ENCODE results near the gene RNF126.

RNF126 gene

DNA sequence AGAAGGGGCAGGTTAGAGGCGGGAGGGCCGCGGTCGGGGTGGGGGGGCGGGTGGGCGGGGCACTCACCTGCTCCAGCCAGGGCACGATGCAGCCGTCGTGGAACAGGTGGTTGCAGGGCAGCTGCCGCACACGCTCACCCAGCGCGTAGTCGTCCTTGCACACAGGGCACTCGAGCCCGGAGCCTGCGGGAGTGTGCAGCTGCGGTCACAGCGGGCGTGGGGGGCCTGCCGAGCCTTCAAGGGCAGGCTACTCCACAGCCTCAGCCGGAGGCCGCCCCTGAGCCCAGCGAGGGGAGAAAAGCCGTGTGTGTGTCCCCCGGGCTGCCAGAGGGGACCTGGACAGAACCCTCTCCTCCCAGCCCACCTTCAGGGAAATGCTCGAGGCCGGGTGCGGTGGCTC is 14.7 kb downstream of the RNF126 start:
- H3K9ac ChIP-seq (ENCODE audit: low read length): no peak overlapping the region
- no peaks in the 10 kb centered on the region for H3K9me3 ChIP-seq (ENCODE audit: low read length)
- no peak overlapping the region for H3K4me3 ChIP-seq (ENCODE audit: low read depth in 1 of 2, low read length in 2 of 2)
- no peak overlapping the region for H3K27ac ChIP-seq (ENCODE audit: low read depth, low read length)
- H3K36me3 ChIP-seq (ENCODE audit: insufficient read depth, low read length): peaks cover 10% of the 10 kb centered on the region
- H3K4me1 ChIP-seq (ENCODE audit: insufficient read depth, low read length): no peaks in the 10 kb centered on the region
- H3K27me3 ChIP-seq (ENCODE audit: control insufficient read depth in 1 of 2, insufficient read depth in 2 of 2, low read length in 2 of 2): no peaks in the 10 kb centered on the region

DNA sequence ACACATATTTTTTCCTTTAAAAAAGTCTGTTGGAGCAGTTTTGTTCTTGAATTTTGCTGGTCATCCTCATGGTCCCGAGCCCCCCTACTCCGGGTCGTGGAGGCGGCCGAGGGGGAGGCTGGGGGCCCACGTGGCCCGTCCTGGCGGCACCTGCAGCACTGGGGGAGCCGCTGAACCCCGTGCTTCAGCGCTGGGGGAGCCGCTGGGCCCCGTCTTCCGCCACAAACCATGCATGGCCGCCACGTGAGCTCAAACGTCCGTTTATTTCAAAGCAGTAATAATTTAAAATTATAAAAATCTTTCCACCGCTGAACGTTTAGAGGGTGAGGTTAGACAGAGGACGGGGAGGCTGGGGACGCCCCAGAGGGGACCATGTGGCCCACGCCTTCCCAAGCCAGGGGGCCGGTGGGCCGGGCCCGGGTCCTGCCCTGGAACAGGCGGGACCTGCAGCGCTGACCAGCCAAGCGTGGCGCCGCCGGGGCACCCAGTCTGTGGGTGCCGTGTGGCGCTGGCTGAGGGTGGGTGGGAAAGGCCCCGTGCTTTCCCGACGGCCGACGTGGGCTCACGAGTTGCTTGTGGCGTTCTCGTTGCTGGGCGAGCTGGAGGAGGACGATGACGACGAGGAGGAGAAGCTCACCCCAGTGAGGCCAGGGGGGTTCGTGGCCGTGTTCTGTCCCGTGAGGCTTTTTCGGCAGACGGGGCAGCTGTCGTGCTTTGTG is 15.3 kb downstream of the RNF126 start:
- Histone ChIP-seq H3K4me1 (ENCODE audit: insufficient read depth, low read length) (no peaks in the 10 kb centered on the region), H3K9me3 (ENCODE audit: low read length) (no peaks in the 10 kb centered on the region), H3K27me3 (ENCODE audit: control insufficient read depth in 1 of 2, insufficient read depth in 2 of 2, low read length in 2 of 2) (no peaks in the 10 kb centered on the region), H3K27ac (ENCODE audit: low read depth, low read length) (no peak overlapping the region), H3K36me3 (ENCODE audit: insufficient read depth, low read length) (peaks cover 5% of the 10 kb centered on the region), H3K4me3 (ENCODE audit: low read depth in 1 of 2, low read length in 2 of 2) (no peak overlapping the region), H3K9ac (ENCODE audit: low read length) (no peak overlapping the region)

DNA sequence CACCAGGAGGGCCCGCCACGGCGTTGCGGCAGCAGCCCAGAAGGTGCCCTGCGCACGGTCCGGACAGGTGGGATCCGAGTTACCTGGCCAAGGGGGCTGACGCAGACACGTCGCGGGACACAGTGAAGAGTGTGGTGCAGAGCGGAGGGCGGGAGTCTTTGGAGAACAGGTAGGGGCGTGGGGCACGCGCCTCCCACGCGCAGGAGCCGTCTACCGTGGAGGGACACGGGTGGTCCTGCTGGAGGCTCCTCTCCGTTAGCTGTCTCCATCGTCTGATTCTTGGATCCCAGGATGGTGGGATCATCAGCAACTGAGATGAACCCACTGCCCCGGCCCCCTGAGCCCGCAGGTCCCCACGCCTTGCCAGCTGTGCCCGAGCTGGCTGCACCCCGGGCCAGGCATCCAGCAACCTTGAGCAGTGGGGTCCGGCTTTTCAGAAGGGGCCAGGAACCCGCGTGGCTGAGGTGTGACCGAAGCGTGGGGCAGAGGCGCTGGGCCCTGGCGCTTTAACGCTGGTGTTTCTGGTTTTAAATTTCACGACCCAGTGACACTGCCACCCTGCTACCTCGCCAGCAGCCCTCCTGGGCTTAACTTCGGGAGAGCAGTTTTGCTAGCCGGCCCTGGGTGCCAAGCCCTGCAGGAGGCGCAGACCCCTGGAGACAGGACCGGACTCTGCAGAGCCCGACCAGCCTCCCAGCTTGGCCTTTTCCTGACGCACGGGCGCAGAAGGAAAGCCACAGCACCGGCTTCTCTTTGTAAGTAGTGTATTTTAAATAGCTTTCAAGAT is 16.0 kb downstream of the RNF126 start:
- Histone ChIP-seq H3K4me3 (ENCODE audit: low read depth in 1 of 2, low read length in 2 of 2) (no peak overlapping the region), H3K4me1 (ENCODE audit: insufficient read depth, low read length) (no peaks in the 10 kb centered on the region), H3K27me3 (ENCODE audit: control insufficient read depth in 1 of 2, insufficient read depth in 2 of 2, low read length in 2 of 2) (no peaks in the 10 kb centered on the region), H3K9ac (ENCODE audit: low read length) (no peak overlapping the region), H3K9me3 (ENCODE audit: low read length) (no peaks in the 10 kb centered on the region), H3K27ac (ENCODE audit: low read depth, low read length) (no peak overlapping the region), H3K36me3 (ENCODE audit: insufficient read depth, low read length) (no peaks in the 10 kb centered on the region)

DNA sequence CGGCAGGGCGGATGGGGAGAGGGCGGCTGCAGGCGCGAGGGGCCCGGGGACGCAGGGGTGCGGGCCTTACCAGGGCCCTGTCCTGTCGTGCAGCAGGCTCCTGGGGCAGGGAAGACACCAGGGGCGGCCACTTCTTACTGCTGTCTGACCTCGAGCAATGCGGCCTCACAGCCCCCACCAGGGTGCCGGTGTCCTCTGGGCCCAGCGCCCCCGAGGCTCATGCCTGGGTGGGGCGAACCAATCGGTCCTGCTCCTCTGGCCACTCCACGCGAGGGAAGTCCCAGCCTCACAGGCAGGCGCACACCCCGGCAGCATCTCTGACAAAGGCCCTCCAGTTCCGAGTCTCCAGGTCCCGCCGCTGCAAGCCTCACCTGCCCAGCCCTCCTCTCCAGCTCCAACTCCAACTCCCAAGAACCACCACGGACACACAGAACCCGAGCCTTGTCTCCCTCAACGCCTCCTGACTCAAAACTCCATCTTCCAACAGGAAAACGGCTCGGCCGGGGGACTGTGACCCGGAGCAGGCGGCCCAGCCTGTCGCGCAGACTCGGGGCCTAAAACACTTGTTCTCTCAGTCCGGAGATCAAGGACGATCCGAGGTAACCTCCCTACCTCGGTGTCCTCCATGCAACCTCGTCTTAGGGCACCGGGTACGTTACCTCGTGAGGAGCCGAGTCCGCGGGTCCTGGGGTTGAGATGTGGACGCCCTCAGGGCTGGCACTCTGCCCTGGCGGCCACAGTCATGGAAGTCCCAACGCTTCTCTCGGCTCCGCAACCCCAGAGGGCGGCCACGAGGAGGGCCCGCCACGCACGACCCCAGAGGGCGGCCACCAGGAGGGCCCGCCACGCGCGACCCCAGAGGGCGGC is 16.9 kb downstream of the RNF126 start:
- Histone ChIP-seq H3K27ac (ENCODE audit: low read depth, low read length) (no peak overlapping the region), H3K9me3 (ENCODE audit: low read length) (no peaks in the 10 kb centered on the region), H3K36me3 (ENCODE audit: insufficient read depth, low read length) (no peaks in the 10 kb centered on the region), H3K27me3 (ENCODE audit: control insufficient read depth in 1 of 2, insufficient read depth in 2 of 2, low read length in 2 of 2) (no peaks in the 10 kb centered on the region), H3K4me1 (ENCODE audit: insufficient read depth, low read length) (no peaks in the 10 kb centered on the region), H3K4me3 (ENCODE audit: low read depth in 1 of 2, low read length in 2 of 2) (no peak overlapping the region), H3K9ac (ENCODE audit: low read length) (no peak overlapping the region)

DNA sequence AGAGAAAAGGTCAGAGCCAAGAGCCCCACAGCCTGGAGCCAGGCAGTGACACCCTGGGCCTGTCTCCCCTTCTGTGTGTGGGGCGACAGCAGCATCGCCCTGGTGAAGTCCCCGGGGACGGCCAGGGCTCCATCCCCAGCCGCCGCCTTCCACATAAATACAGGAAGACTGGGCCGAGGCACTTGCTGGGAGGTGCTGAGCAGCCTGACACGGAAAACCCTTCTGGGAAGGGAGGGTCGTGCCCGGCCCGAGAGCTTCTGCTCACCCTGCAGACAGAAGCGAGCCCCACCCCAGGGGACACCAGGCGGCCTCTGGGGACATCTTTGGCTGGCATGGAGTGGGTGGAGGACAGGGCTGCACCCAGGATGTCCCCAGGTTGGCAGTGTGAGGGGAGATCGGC is 18.2 kb downstream of the RNF126 start:
- Histone ChIP-seq H3K27ac (ENCODE audit: low read depth, low read length) (no peak overlapping the region), H3K9me3 (ENCODE audit: low read length) (no peaks in the 10 kb centered on the region), H3K27me3 (ENCODE audit: control insufficient read depth in 1 of 2, insufficient read depth in 2 of 2, low read length in 2 of 2) (no peaks in the 10 kb centered on the region), H3K4me3 (ENCODE audit: low read depth in 1 of 2, low read length in 2 of 2) (no peak overlapping the region), H3K9ac (ENCODE audit: low read length) (no peak overlapping the region), H3K36me3 (ENCODE audit: insufficient read depth, low read length) (no peaks in the 10 kb centered on the region), H3K4me1 (ENCODE audit: insufficient read depth, low read length) (no peaks in the 10 kb centered on the region)

DNA sequence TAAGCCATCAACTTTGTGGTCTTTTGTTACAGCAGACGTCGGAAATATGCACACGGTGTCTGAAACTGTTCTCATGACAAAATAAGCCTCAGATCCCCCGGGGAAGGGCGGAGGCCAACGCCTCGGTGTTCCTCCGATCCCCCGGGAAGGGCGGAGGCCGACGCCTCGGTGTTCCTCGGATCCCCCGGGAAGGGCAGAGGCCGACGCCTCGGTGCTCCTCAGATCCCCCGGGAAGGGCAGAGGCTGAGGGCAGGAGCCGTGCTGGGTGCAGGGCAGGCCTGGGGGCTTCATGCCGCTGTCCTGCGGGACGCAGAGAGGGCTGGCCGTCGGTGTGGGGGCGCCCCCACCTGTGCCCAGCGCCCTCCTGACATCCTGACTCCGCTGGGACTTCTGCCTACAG is 18.7 kb downstream of the RNF126 start:
- H3K27me3 ChIP-seq (ENCODE audit: control insufficient read depth in 1 of 2, insufficient read depth in 2 of 2, low read length in 2 of 2): no peaks in the 10 kb centered on the region
- H3K4me1 ChIP-seq (ENCODE audit: insufficient read depth, low read length): no peaks in the 10 kb centered on the region
- no peak overlapping the region for H3K4me3 ChIP-seq (ENCODE audit: low read depth in 1 of 2, low read length in 2 of 2)
- no peaks in the 10 kb centered on the region for H3K9me3 ChIP-seq (ENCODE audit: low read length)
- no peak overlapping the region for H3K27ac ChIP-seq (ENCODE audit: low read depth, low read length)
- no peak overlapping the region for H3K9ac ChIP-seq (ENCODE audit: low read length)
- H3K36me3 ChIP-seq (ENCODE audit: insufficient read depth, low read length): no peaks in the 10 kb centered on the region

DNA sequence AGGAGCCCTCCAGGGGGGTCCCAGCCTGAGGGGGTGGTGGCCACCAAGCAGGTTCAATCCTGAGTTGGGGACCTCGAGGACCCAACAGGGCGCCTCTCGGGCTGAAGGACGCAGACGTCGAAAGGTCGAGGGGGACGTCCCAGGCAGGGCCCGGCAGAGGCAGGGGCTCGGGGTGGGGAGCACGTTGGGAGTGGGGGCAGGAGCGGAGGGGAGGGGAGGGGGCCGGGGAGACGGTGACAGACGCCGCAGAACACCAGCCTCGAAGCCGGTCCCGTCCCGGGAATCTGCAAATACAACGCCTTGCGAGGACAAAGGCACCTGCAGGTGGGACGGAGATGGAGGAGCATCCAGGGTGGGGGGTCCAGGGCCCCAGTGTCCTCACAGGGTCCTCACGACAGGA is 19.3 kb downstream of the RNF126 start:
- no peaks in the 10 kb centered on the region for H3K36me3 ChIP-seq (ENCODE audit: insufficient read depth, low read length)
- H3K9ac ChIP-seq (ENCODE audit: low read length): no peak overlapping the region
- no peaks in the 10 kb centered on the region for H3K27me3 ChIP-seq (ENCODE audit: control insufficient read depth in 1 of 2, insufficient read depth in 2 of 2, low read length in 2 of 2)
- no peak overlapping the region for H3K27ac ChIP-seq (ENCODE audit: low read depth, low read length)
- peaks cover 6% of the 10 kb centered on the region for H3K4me1 ChIP-seq (ENCODE audit: insufficient read depth, low read length)
- no peak overlapping the region for H3K4me3 ChIP-seq (ENCODE audit: low read depth in 1 of 2, low read length in 2 of 2)
- no peaks in the 10 kb centered on the region for H3K9me3 ChIP-seq (ENCODE audit: low read length)

DNA sequence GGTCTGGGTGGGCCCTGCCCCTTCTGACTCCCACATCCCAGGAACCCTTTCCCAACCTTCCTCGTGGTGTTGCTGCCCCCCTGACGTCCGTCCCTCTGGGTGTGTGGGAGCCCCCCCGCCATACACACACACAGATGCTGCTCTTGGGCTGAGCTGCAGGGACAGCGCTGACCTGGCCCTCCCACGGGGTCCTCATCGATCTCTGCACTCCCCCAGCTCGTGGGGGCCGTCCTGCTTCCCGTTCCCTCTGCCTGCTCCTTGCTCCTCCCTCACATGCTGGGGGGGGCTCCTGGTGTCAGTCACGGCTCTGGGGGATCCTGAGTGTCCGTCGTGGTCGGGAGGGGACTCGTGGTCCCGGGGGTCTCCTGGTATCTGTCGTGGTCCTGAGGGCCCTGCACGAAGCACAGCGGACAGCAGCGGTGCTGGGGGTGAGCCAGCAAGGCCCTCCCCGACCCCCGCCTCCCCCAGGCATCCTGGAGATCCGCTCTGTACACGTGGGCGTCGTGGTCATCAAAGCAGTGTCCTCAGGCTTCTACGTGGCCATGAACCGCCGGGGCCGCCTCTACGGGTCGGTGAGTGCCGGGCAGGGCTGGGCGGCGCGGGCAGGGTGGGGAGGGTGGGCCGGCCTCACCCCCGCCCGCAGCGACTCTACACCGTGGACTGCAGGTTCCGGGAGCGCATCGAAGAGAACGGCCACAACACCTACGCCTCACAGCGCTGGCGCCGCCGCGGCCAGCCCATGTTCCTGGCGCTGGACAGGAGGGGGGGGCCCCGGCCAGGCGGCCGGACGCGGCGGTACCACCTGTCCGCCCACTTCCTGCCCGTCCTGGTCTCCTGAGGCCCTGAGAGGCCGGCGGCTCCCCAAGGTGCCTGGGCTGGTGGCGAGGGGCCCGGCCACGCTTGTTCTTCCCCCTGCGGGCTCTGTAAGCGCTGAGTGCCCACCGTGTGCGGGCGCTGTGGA is 20.0 kb downstream of the RNF126 start:
- no peaks in the 10 kb centered on the region for H3K9me3 ChIP-seq (ENCODE audit: low read length)
- H3K4me1 ChIP-seq (ENCODE audit: insufficient read depth, low read length): peaks cover 6% of the 10 kb centered on the region
- H3K4me3 ChIP-seq (ENCODE audit: low read depth in 1 of 2, low read length in 2 of 2): no peak overlapping the region
- H3K27me3 ChIP-seq (ENCODE audit: control insufficient read depth in 1 of 2, insufficient read depth in 2 of 2, low read length in 2 of 2): no peaks in the 10 kb centered on the region
- H3K9ac ChIP-seq (ENCODE audit: low read length): no peak overlapping the region
- no peak overlapping the region for H3K27ac ChIP-seq (ENCODE audit: low read depth, low read length)
- H3K36me3 ChIP-seq (ENCODE audit: insufficient read depth, low read length): no peaks in the 10 kb centered on the region

DNA sequence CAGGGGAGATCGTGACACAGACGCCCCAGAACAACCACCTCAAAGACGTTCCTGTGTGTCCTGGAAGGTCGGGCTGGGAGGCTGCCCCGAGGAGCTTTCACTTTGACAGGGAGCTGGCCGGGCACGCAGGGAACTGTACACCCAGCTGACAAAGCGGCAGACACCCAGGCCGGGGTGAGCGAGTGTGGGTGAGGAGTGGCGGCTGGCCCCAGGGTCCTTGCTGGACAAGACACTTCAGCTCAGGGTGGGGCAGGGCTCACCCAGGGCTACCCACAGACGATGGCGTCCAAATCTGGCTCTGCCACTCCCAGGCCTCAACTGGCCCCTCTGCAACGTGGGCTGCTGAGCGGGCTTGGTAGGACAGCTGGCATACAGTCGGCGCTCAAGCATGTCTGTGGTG is 21.3 kb downstream of the RNF126 start:
- H3K4me3 ChIP-seq (ENCODE audit: low read depth in 1 of 2, low read length in 2 of 2): no peak overlapping the region
- H3K27me3 ChIP-seq (ENCODE audit: control insufficient read depth in 1 of 2, insufficient read depth in 2 of 2, low read length in 2 of 2): no peaks in the 10 kb centered on the region
- no peaks in the 10 kb centered on the region for H3K9me3 ChIP-seq (ENCODE audit: low read length)
- H3K36me3 ChIP-seq (ENCODE audit: insufficient read depth, low read length): no peaks in the 10 kb centered on the region
- peaks cover 6% of the 10 kb centered on the region for H3K4me1 ChIP-seq (ENCODE audit: insufficient read depth, low read length)
- no peak overlapping the region for H3K9ac ChIP-seq (ENCODE audit: low read length)
- no peak overlapping the region for H3K27ac ChIP-seq (ENCODE audit: low read depth, low read length)

DNA sequence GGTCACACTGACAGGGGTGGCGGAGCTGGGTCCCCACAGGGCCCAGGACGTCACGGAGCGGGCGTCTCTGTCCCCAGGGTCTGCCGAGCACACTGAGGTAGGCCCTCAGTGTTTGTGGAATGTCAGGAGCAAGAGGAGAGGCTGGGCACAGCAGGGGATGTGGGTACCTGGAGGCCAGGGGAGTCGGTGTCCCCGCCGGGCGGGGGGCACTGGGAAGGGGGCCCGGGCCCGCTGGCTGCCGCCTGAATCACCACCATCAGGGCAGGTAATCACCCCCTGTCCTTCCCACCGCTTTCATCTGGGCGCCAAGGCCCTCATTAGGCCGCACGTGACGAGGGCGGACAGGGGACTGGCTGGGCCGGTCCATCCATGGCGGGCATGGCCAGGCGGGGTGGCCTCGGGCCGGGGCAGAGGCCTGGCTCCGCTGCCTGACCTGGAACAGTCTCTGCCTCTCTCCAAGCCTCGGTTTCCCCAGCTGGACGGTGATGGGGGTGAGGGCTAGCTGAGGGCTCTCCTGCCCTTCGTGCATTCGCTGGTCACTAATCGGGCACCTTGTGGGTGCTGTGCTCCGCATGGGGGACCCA is 22.3 kb downstream of the RNF126 start:
- no peaks in the 10 kb centered on the region for H3K36me3 ChIP-seq (ENCODE audit: insufficient read depth, low read length)
- H3K4me3 ChIP-seq (ENCODE audit: low read depth in 1 of 2, low read length in 2 of 2): no peak overlapping the region
- no peak overlapping the region for H3K27ac ChIP-seq (ENCODE audit: low read depth, low read length)

More for the DNA sequence above, 22.3 kb downstream of the RNF126 start:
- H3K4me1 ChIP-seq (ENCODE audit: insufficient read depth, low read length): peaks cover 6% of the 10 kb centered on the region
- H3K27me3 ChIP-seq (ENCODE audit: control insufficient read depth in 1 of 2, insufficient read depth in 2 of 2, low read length in 2 of 2): no peaks in the 10 kb centered on the region
- H3K9ac ChIP-seq (ENCODE audit: low read length): no peak overlapping the region
- H3K9me3 ChIP-seq (ENCODE audit: low read length): no peaks in the 10 kb centered on the region
